Fibroblast of lung (primary cell): ENCODE data around the gene NACC1. TPM values are rescaled to one million over a fixed set of nuclear protein-coding genes. Genes with fewer than 3 reads are reported as not detected.
A peak's percentile ranks its signal among the peaks of the same experiment; 100 is the strongest.

Source experiments
- DNase-seq, 2 donors: peaks; one replicate each; pipeline versions ENCODE4 v3.0.0 to v3.0.0-alpha.2; 2010; ENCODE audit warnings: low read depth in 2 of 2
- H2AFZ ChIP-seq: 2 replicates; pipeline ENCODE4 v1.5.1; 2012; ENCODE audit warnings: low read length, control low read depth, inconsistent platforms
- H3K27ac ChIP-seq: 2 replicates; pipeline ENCODE4 v1.5.1; 2011; ENCODE audit warnings: low read length, control low read depth; ENCODE audit not compliant: insufficient read depth
- H3K27me3 ChIP-seq: 2 replicates; pipeline ENCODE4 v1.5.1; 2011; ENCODE audit warnings: mild to moderate bottlenecking, low read length; ENCODE audit not compliant: control insufficient read depth, insufficient read depth
- H3K36me3 ChIP-seq: 2 replicates; pipeline ENCODE4 v1.5.1; 2011; ENCODE audit warnings: low read length; ENCODE audit not compliant: control insufficient read depth, insufficient read depth
- H3K4me1 ChIP-seq: 2 replicates; pipeline ENCODE4 v1.5.1; 2011; ENCODE audit warnings: low read length; ENCODE audit not compliant: control insufficient read depth, insufficient read depth; ENCODE audit errors: extremely low read depth
- H3K4me2 ChIP-seq: 2 replicates; pipeline ENCODE4 v1.5.1; 2011; ENCODE audit warnings: low read length, control low read depth; ENCODE audit not compliant: insufficient read depth; ENCODE audit errors: extremely low read depth
- H3K4me3 ChIP-seq, 4 experiments: fragments of 200-600 bp in 1 of 4; sonication (generic) in 1 of 4; replicated peaks in 1 of 4; 2 replicates each; pipeline ENCODE4 v1.5.1; 2011 to 2016; ENCODE audit warnings: low read length in 4 of 4, low read depth in 3 of 4, mild to moderate bottlenecking in 3 of 4, control low read depth in 2 of 4, inconsistent platforms in 1 of 4, mixed read lengths in 1 of 4; ENCODE audit not compliant: insufficient read depth in 1 of 4; ENCODE audit errors: control extremely low read depth in 1 of 4
- H3K79me2 ChIP-seq: 2 replicates; pipeline ENCODE4 v1.5.1; 2012; ENCODE audit warnings: mild to moderate bottlenecking, low read length, inconsistent platforms; ENCODE audit not compliant: control insufficient read depth, insufficient read depth
- H3K9ac ChIP-seq: 2 replicates; pipeline ENCODE4 v1.5.1; 2011; ENCODE audit warnings: mild to moderate bottlenecking, low read length, control low read depth; ENCODE audit not compliant: insufficient read depth
- H3K9me3 ChIP-seq: 2 replicates; pipeline ENCODE4 v1.5.1; 2012; ENCODE audit warnings: low read depth, low read length; ENCODE audit not compliant: control insufficient read depth, insufficient read depth
- H4K20me1 ChIP-seq: 2 replicates; pipeline ENCODE4 v1.5.1; 2011; ENCODE audit warnings: low read length; ENCODE audit not compliant: control insufficient read depth, insufficient read depth; ENCODE audit errors: extremely low read depth
- CTCF ChIP-seq, 2 donors: IDR thresholded peaks in 1 of 2; conservative IDR thresholded peaks in 1 of 2; 1 replicate in 1 of 2; 2 replicates in 1 of 2; pipeline ENCODE4 v1.5.1; 2011 to 2012; ENCODE audit warnings: low read length in 2 of 2, control low read depth in 1 of 2, inconsistent platforms in 1 of 2, low read depth in 1 of 2, mild to moderate bottlenecking in 1 of 2
- EZH2 ChIP-seq: IDR thresholded peaks from 2 replicates; pipeline ENCODE4 v1.5.1; 2012; ENCODE audit warnings: low read length, control low read depth, mild to moderate bottlenecking; ENCODE audit errors: missing control alignments
- polyA plus RNA-seq, 2 donors: library from polyadenylated mRNA; depleted of rRNA in 1 of 2; stranded (reverse) in 1 of 2; unstranded in 1 of 2; fragments of >200 nt; gene quantifications; 2 replicates each; pipeline ENCODE4 v1.2.1, GENCODE V29; 2011 to 2012; ENCODE audit warnings: missing spikeins in 1 of 2
- total RNA-seq: library from RNA; depleted of rRNA; stranded (reverse); fragments of >200 nt; gene quantifications from 2 replicates; pipeline ENCODE4 v1.2.1, GENCODE V29; 2014

NACC1 gene
- total and polyA plus RNA-seq, 2 donors (not counting 1 experiment from before 2014, with no cell fraction given): 31.9 to 33.5 TPM

DNA sequence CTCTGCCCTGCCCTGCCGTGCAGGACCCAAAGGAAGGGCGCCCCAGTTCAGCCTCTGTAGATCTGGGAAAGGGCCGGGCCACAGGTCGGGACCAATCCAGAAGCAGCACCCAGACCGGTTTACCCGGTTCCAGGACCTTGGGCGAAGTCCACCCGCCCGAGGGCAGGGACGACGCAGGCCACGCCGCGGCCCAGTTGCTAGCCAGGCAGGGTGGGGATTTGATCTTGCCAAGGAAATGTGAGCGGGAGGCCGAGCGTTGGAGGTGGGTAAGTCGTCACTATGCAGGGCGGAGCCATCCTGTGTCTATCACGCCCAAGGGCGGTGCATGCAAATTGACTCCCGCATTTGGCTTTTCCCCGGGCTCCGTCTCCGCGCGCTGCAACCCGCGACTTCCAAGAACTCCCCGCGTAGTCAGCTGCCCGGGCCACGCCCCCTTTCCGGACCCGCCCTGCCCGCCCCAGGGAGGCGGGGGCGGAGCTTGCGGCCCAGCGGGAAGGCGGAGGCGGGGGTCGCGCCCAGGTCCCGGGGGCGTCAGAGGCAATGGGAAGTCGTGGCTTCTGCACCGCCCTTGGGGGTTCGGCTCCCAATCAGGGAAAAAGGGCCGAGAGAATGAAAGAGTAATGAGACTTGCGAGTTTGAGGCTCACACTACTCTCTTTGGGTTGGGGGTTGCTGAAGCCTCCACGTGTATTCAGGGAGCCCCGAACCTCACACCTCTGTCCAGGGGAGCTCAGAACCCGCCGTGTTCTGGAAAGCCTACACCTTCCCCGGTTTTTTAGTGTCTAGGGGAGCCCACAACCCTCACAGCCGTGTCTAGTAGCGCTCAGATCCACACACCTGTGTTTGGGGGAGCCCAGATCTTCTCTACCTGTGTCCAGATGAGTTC lies 44.9 kb downstream of the NACC1 start:
- DNase-seq: peak; percentile 98
- Histone ChIP-seq H3K79me2 (no peaks in the 10 kb centered on the region), H3K27ac (peak overlapping the region; percentile 82), H4K20me1 (no peaks in the 10 kb centered on the region), H3K4me2 (peak overlapping the region; percentile 59), H3K4me3 (peak overlapping the region; percentile 2 to 51 (median 22)), H3K9ac (peak overlapping the region; percentile 63), H3K9me3 (no peaks in the 10 kb centered on the region), H3K36me3 (no peaks in the 10 kb centered on the region), H3K27me3 (no peaks in the 10 kb centered on the region), H3K4me1 (peaks cover 29% of the 10 kb centered on the region), H2AFZ (peak overlapping the region; percentile 33)
- no peak for TF ChIP-seq EZH2
- no peak for TF ChIP-seq CTCF (conservative IDR thresholded peaks at IDR 0.05 in 1 of 2, IDR thresholded peaks at IDR 0.05 in 1 of 2; ENCODE audit: low read depth in 1 of 2, low read length in 2 of 2)

DNA sequence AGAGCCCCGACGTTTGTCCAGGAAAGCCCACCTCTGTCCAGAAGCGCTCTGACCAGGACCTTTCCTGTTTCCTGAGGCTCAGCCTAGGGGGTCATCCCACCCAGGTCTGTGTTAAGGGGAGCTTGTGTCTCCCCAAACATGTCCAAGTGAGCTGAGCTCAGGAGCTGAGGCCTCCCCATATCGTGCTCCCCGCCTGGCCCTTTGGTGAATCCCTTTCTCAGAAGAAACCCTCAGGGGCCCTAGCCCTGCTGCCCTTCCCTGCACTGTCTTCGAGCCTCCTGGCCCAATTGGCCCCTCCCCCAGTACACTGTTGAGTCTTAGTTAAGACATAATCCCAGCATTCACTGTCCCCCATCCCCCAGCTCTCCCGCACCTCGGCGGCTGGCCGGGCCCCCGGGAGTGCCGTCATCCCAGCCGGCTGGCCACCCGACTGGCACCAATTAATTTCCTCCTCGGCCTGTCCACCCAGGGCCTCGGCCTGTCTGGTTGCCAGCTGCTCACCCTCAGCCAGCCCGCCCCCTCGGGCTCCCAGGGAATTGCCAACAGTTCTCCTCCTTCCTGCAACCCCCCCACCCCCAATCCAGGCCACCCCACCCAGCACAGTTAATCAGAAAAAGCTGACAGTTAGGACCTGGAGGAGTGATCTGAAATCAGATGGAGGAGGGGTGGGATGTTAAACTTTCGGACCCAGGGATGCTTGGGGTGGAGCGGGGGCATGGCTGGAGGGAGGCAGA lies 45.7 kb downstream of the NACC1 start:
- Histone ChIP-seq H3K79me2 (no peaks in the 10 kb centered on the region), H3K27me3 (no peaks in the 10 kb centered on the region), H3K27ac (peak overlapping the region; percentile 82), H3K36me3 (no peaks in the 10 kb centered on the region), H3K4me3 (peak overlapping the region; percentile 2 to 44 (median 10)), H3K9ac (peak overlapping the region; percentile 62), H2AFZ (no peak overlapping the region), H4K20me1 (no peaks in the 10 kb centered on the region), H3K4me2 (peak overlapping the region; percentile 79), H3K9me3 (no peaks in the 10 kb centered on the region), H3K4me1 (peaks cover 32% of the 10 kb centered on the region)
- DNase-seq: peak; percentile 85 to 92
- TF ChIP-seq CTCF (conservative IDR thresholded peaks at IDR 0.05 in 1 of 2, IDR thresholded peaks at IDR 0.05 in 1 of 2; ENCODE audit: low read depth in 1 of 2, low read length in 2 of 2): no peak
- no peak for TF ChIP-seq EZH2
